Activated gamma-delta T cell (primary cell): ENCODE data around the gene PACS2.

Experiments used
- DNase-seq: peaks from one replicate; lab custom pipeline; 2025; lab: John Stamatoyannopoulos, UW

Gene PACS2

GRCh38 chr14:105440992-105441391 is 126.4 kb downstream of the PACS2 start:
- DNase-seq = no peak

GRCh38 chr14:105442125-105442524 is 127.6 kb downstream of the PACS2 start:
- no peak for DNase-seq

- no peak for DNase-seq
These were observed 128.3 kb downstream of the PACS2 start for GRCh38 chr14:105442834-105443233.

- DNase-seq = no peak
These were observed 130.3 kb downstream of the PACS2 start for GRCh38 chr14:105444859-105445258.

GRCh38 chr14:105445290-105445689 is 130.7 kb downstream of the PACS2 start:
- DNase-seq = no peak

GRCh38 chr14:105445901-105446845 is 131.6 kb downstream of the PACS2 start:
- no peak for DNase-seq

GRCh38 chr14:105446971-105447370 is 132.4 kb downstream of the PACS2 start:
- DNase-seq = no peak
